Endothelial cell of umbilical vein (primary cell): ENCODE results near the gene PIK3R6. TPM values are rescaled to one million over a fixed set of nuclear protein-coding genes. Genes with fewer than 3 reads are reported as not detected.

Experiments
- BruUV-seq: library from RNA; stranded (reverse); fragments of 400-500 nt; replicated peaks from 2 replicates; lab custom pipeline; 2021; lab: Mats Ljungman, UMichigan
- CTCF ChIA-PET: fragments of 300-600, 350-600 bp; sonication (Branson Sonifier 250); formaldehyde crosslinking; loops from one replicate; lab custom pipeline; 2021; ENCODE audit warnings: antibody characterized with exemption, inconsistent platforms; lab: Charles Lee
- POLR2A ChIA-PET: fragments of 300-600, 350-600 bp; sonication (Branson Sonifier 250); formaldehyde crosslinking; loops from one replicate; lab custom pipeline; 2021; ENCODE audit warnings: antibody characterized with exemption, inconsistent platforms; lab: Charles Lee
- DNase-seq: peaks from one replicate; pipeline ENCODE4 v3.0.0-alpha.2; 2011; ENCODE audit warnings: low read depth, low spot score
- FAIRE-seq: peaks from 2 replicates; lab custom pipeline; 2011; peaks lifted over from hg19 to GRCh38; lab: Jason Lieb, UNC
- H2AFZ ChIP-seq: 2 replicates; pipeline ENCODE4 v1.6.0; 2012; ENCODE audit warnings: low read depth, low read length, control low read depth, inconsistent platforms
- H3K27ac ChIP-seq: 2 replicates; pipeline ENCODE4 v1.5.1; 2011; ENCODE audit warnings: low read depth, mild to moderate bottlenecking, control low read depth, low read length, moderate library complexity; ENCODE audit not compliant: insufficient read depth
- H3K27me3 ChIP-seq, 2 experiments: 2 replicates each; pipeline versions ENCODE4 v1.6.0 to v1.6.1; 2011; ENCODE audit warnings: low read length in 2 of 2, mixed read lengths in 1 of 2; ENCODE audit not compliant: control insufficient read depth in 2 of 2, insufficient read depth in 2 of 2
- H3K36me3 ChIP-seq, 2 experiments: 2 replicates in 1 of 2; 3 replicates in 1 of 2; pipeline ENCODE4 v1.5.1; 2011; ENCODE audit warnings: low read length in 2 of 2, mild to moderate bottlenecking in 1 of 2, moderate library complexity in 1 of 2; ENCODE audit not compliant: control insufficient read depth in 2 of 2, insufficient read depth in 2 of 2; ENCODE audit errors: extremely low read depth in 1 of 2
- H3K4me1 ChIP-seq: 3 replicates; pipeline ENCODE4 v1.5.1; 2011; ENCODE audit warnings: mild to moderate bottlenecking, low read length; ENCODE audit not compliant: control insufficient read depth, insufficient read depth; ENCODE audit errors: extremely low read depth
- H3K4me2 ChIP-seq: 2 replicates; pipeline ENCODE4 v1.6.1; 2011; ENCODE audit warnings: low read length, control low read depth, mixed read lengths; ENCODE audit not compliant: insufficient read depth
- H3K4me3 ChIP-seq, 3 experiments: fragments of 200-600 bp in 1 of 3; sonication (generic), shearing (Covaris generic) in 1 of 3; replicated peaks in 1 of 3; 2 replicates each; pipeline ENCODE4 v1.5.1; 2011 to 2016; ENCODE audit warnings: control low read depth in 3 of 3, low read length in 3 of 3, mild to moderate bottlenecking in 2 of 3, inconsistent platforms in 1 of 3, low read depth in 1 of 3, moderate library complexity in 1 of 3; ENCODE audit not compliant: insufficient read depth in 1 of 3
- H3K79me2 ChIP-seq: 2 replicates; pipeline ENCODE4 v1.6.0; 2012; ENCODE audit warnings: low read length, inconsistent platforms; ENCODE audit not compliant: control insufficient read depth, insufficient read depth
- H3K9ac ChIP-seq: replicated peaks from 2 replicates; pipeline ENCODE3; 2011; ENCODE audit warnings: low read length, control low read depth; ENCODE audit not compliant: insufficient read depth; ENCODE audit errors: extremely low read depth
- H3K9me1 ChIP-seq: replicated peaks from 3 replicates; pipeline ENCODE4 v1.6.0; 2011; ENCODE audit warnings: mild to moderate bottlenecking, low read length; ENCODE audit not compliant: control insufficient read depth, insufficient read depth; ENCODE audit errors: extremely low read depth
- H3K9me3 ChIP-seq: replicated peaks from 2 replicates; pipeline ENCODE4 v1.5.1; 2012; ENCODE audit warnings: low read length, inconsistent platforms; ENCODE audit not compliant: control insufficient read depth, insufficient read depth
- H4K20me1 ChIP-seq: replicated peaks from 2 replicates; pipeline ENCODE3; 2011; ENCODE audit warnings: mild to moderate bottlenecking, low read length; ENCODE audit not compliant: control insufficient read depth, insufficient read depth; ENCODE audit errors: extremely low read depth
- CTCF ChIP-seq, 2 donors: IDR thresholded peaks; 1 replicate in 1 of 2; 2 replicates in 1 of 2; pipeline ENCODE4 v1.5.1; 2011; ENCODE audit warnings: low read length in 2 of 2, mild to moderate bottlenecking in 2 of 2, moderate library complexity in 2 of 2, control low read depth in 1 of 2, inconsistent platforms in 1 of 2, low read depth in 1 of 2; ENCODE audit not compliant: insufficient read depth in 1 of 2; ENCODE audit errors: extremely low read depth in 1 of 2
- EZH2 ChIP-seq: IDR thresholded peaks from 2 replicates; pipeline ENCODE4 v1.6.1; 2012; ENCODE audit warnings: borderline replicate concordance, low read depth, mild to moderate bottlenecking, moderate library complexity, low read length, inconsistent platforms; ENCODE audit not compliant: severe bottlenecking
- FOS ChIP-seq: IDR thresholded peaks from 2 replicates; pipeline ENCODE4 v1.6.1; 2011; ENCODE audit warnings: mild to moderate bottlenecking, low read length, moderate library complexity, borderline replicate concordance; ENCODE audit not compliant: insufficient read depth
- GATA2 ChIP-seq: IDR thresholded peaks from 2 replicates; pipeline ENCODE4 v1.7.0; 2011; ENCODE audit warnings: low read depth, mild to moderate bottlenecking, moderate library complexity, mixed read lengths, low read length; ENCODE audit not compliant: insufficient read length, insufficient read depth
- JUN ChIP-seq: IDR thresholded peaks from 2 replicates; pipeline ENCODE4 v1.6.1; 2011; ENCODE audit warnings: borderline replicate concordance, low read depth; ENCODE audit not compliant: insufficient read length, insufficient read depth
- MAX ChIP-seq: IDR thresholded peaks from 2 replicates; pipeline ENCODE4 v1.6.1; 2011; ENCODE audit not compliant: insufficient read depth, insufficient read length
- MYC ChIP-seq: IDR thresholded peaks from one replicate; pipeline ENCODE4 v1.6.1; 2011; ENCODE audit warnings: mild to moderate bottlenecking, low read depth, low read length
- POLR2A ChIP-seq: IDR thresholded peaks from 2 replicates; pipeline ENCODE4 v1.6.1; 2012; ENCODE audit warnings: low read depth, mild to moderate bottlenecking, control low read depth, low read length
- POLR2AphosphoS5 ChIP-seq: IDR thresholded peaks from 2 replicates; pipeline ENCODE4 v1.6.1; 2012; ENCODE audit warnings: low read depth, mild to moderate bottlenecking, control low read depth, low read length, moderate library complexity; ENCODE audit not compliant: insufficient read depth
- dilution Hi-C: fragments of 300-500 bp; cut with MboI; formaldehyde crosslinking; loops from one replicate; pipeline ENCODE4 v1.15.0; 2019; ENCODE audit warnings: low sequenced_read_pairs; ENCODE audit not compliant: extremely low pct_ligation_motif_present
- intact Hi-C: fragments of 100-400 bp; cut with micrococcal nuclease; formaldehyde crosslinking; loops from one replicate; pipeline ENCODE4 v1.10.0; 2022
- polyA plus RNA-seq, 4 experiments: library from polyadenylated mRNA; depleted of rRNA in 3 of 4; stranded (reverse) in 3 of 4; unstranded in 1 of 4; fragments of >200 nt; gene quantifications; 2 replicates each; pipeline versions ENCODE4 v1.2.1 to v1.2.3, GENCODE V29; 2011 to 2012; ENCODE audit warnings: missing spikeins in 1 of 4
- total RNA-seq: library from RNA; stranded (reverse); gene quantifications from 2 replicates; pipeline ENCODE4 v1.2.3, GENCODE V29; 2021

Gene PIK3R6
- total and polyA plus RNA-seq, 2 donors (not counting 3 experiments of a cell fraction or from before 2014, with no cell fraction given): not detected

GRCh38 chr17:8872705-8873435, 5.4 kb upstream of the PIK3R6 start:
- Histone ChIP-seq H3K27me3 (peaks cover 0 to 2% of the 10 kb centered on the region in 2 experiments), H3K9ac (no peak overlapping the region), H3K79me2 (no peaks in the 10 kb centered on the region), H3K4me3 (no peak overlapping the region), H3K27ac (no peak overlapping the region), H3K36me3 (no peaks in the 10 kb centered on the region), H3K4me1 (no peaks in the 10 kb centered on the region), H2AFZ (no peak overlapping the region), H3K4me2 (no peak overlapping the region), H3K9me3 (no peaks in the 10 kb centered on the region), H4K20me1 (no peaks in the 10 kb centered on the region), H3K9me1 (no peaks in the 10 kb centered on the region)
- TF ChIP-seq MAX: no peak
- no peak for TF ChIP-seq POLR2AphosphoS5
- TF ChIP-seq EZH2: no peak
- TF ChIP-seq GATA2: no peak
- TF ChIP-seq MYC: no peak
- no peak for TF ChIP-seq JUN
- no peak for TF ChIP-seq CTCF (IDR thresholded peaks at IDR 0.05; ENCODE audit: extremely low read depth in 1 of 2, insufficient read depth in 1 of 2, low read depth in 1 of 2, low read length in 2 of 2)
- TF ChIP-seq POLR2A: no peak
- no peak for TF ChIP-seq FOS
- CTCF ChIA-PET: no interaction called here
- no TSS peak for BruUV-seq
- DNase-seq (no peak), FAIRE-seq (no peak)
- POLR2A ChIA-PET: no interaction called here
- dilution Hi-C loops: no loop called here
- intact Hi-C loops: no loop called here
